ENCODE results near the gene ZNF319. TPM values are rescaled to one million over a fixed set of nuclear protein-coding genes. Genes with fewer than 3 reads are reported as not detected.

ZNF319 gene
- total and polyA plus RNA-seq, 10 of the 15 experiments (the other 5 are each of a cell fraction or from before 2014, with no cell fraction given): 0.29 to 7.4 (median 1.7) TPM

DNA sequence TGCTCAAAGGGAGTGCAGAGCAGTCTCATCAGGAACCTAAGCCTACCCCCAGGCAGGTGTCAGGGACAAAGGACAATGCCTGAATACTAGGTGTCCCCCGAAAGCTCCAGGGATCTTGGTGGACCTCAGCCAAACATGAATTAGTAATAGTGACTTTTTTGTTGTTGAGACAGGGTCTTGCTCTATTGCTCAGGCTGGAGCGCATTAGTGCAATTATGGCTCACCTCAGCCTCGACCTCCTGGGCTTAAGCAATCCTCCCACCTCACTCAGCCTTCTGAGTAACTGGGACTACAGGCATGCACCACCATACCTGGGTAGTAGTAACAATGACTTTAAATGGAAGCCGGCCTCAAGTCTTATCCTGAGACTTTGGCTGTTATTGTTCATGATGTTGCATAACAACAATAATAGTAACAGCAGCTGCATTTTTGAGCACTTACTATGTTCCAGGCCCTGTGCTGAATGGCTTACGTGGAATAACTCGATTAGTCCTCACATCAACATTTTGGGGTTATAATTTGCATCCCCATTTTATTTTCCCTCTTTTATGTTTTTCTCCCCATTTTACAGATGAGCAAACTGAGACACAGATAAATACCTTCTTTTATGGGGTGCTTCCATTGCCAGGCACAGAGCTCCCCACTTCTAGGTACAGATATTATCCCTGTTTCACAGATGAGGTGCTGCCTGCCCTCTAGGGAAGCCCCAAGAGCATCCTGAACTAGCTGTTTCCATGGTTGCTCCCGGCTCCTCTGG lies 49.1 kb downstream of the ZNF319 start:
- DNase-seq (ENCODE audit: low read depth, low spot score) (no peak), FAIRE-seq (no peak), ATAC-seq (no peak)
- WGBS (ENCODE audit: insufficient coverage, insufficient replicate concordance, low lambda C conversion rate, missing lambda C conversion rate): 25% methylated on average over 7 of the region's 7 CpGs
- no peaks in the 10 kb centered on the region for H4K20me1 ChIP-seq (ENCODE audit: control insufficient read depth, insufficient read depth)
- no TSS peak for BruUV-seq (replicated peaks)
- RAD21 ChIA-PET (ENCODE audit: unreplicated experiment): no interaction called here
- no peaks in the 10 kb centered on the region for H3K36me3 ChIP-seq (ENCODE audit: control insufficient read depth in 2 of 2, insufficient read depth in 2 of 2, low read length in 1 of 2)
- intact Hi-C loops (cut with micrococcal nuclease; ENCODE audit: unreplicated experiment): no loop called here
- TF ChIP-seq KLF5 (IDR thresholded peaks at IDR 0.05; ENCODE audit: partially characterized antibody) (no peak), CHD4 (IDR thresholded peaks at IDR 0.05) (no peak), ZSCAN29 (IDR thresholded peaks at IDR 0.05) (no peak), SUPT20H (IDR thresholded peaks at IDR 0.05; ENCODE audit: borderline replicate concordance, control insufficient read depth, low read depth, low read length) (no peak), EED (IDR thresholded peaks at IDR 0.05; ENCODE audit: low read depth) (no peak), CHD1 (IDR thresholded peaks at IDR 0.05; ENCODE audit: low read depth, low read length) (no peak), TCF3 (IDR thresholded peaks at IDR 0.05; ENCODE audit: borderline replicate concordance, insufficient read depth, low read depth, low read length) (peak; percentile 38; the same call in 1 of the 2 replicates), HDAC6 (IDR thresholded peaks at IDR 0.05; ENCODE audit: unreplicated experiment) (no peak)
- TF ChIP-seq, protein P1, sequence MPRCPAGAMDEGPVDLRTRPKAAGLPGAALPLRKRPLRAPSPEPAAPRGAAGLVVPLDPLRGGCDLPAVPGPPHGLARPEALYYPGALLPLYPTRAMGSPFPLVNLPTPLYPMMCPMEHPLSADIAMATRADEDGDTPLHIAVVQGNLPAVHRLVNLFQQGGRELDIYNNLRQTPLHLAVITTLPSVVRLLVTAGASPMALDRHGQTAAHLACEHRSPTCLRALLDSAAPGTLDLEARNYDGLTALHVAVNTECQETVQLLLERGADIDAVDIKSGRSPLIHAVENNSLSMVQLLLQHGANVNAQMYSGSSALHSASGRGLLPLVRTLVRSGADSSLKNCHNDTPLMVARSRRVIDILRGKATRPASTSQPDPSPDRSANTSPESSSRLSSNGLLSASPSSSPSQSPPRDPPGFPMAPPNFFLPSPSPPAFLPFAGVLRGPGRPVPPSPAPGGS (IDR thresholded peaks at IDR 0.05; ENCODE audit: borderline replicate concordance, insufficient read depth, low read depth, low read length, poor library complexity, severe bottlenecking): peak; percentile 98
- no peak overlapping the region for H3K9ac ChIP-seq (ENCODE audit: control insufficient read depth, insufficient read depth, low read length)
- no peak overlapping the region for H3K27ac ChIP-seq (ENCODE audit: control insufficient read depth, insufficient read depth)
- no peaks in the 10 kb centered on the region for H3K4me1 ChIP-seq (ENCODE audit: control insufficient read depth, insufficient read depth, low read length)
- no peak overlapping the region for H2AFZ ChIP-seq (ENCODE audit: control insufficient read depth, low read depth, low read length)
- POLR2A ChIA-PET: no interaction called here
- CTCF ChIA-PET: interaction anchor here (0.6 kb wide), 1 partner anchor 349 kb away, joined by 3 read pairs; no protein-coding TSS in a partner anchor
- no peaks in the 10 kb centered on the region for H3K79me2 ChIP-seq (ENCODE audit: control insufficient read depth, insufficient read depth, low read length)
- SMC1A ChIA-PET (ENCODE audit: uncharacterized antibody, unreplicated experiment): no interaction called here
- no peak overlapping the region for H3K4me3 ChIP-seq
- no peaks in the 10 kb centered on the region for H3K27me3 ChIP-seq (replicated peaks in 1 of 2; ENCODE audit: control insufficient read depth in 2 of 2, insufficient read depth in 2 of 2, low read length in 1 of 2)
- H3K9me3 ChIP-seq (replicated peaks; ENCODE audit: control insufficient read depth, insufficient read depth, low read length): no peaks in the 10 kb centered on the region
- in situ Hi-C loops (cut with MboI): no loop called here
- H3K4me2 ChIP-seq (ENCODE audit: control insufficient read depth, insufficient read depth): no peak overlapping the region

All from GM12878 (cell line).